Measurements from ENCODE around the gene NME1.
"Not testable (repeated sequence)": the region's sequence is repeated elsewhere in the genome, so short reads cannot be mapped to it uniquely, and the experiment has no call there.

The NME1 gene

GRCh38 chr17:51153210-51154072, at the start of gene NME1:
NME1 (plus strand) TSS chr17:51153559; CDS start chr17:51155655, 2,096 bp downstream.
- DNase-seq (ENCODE audit: low spot score), result peak; percentile 100

GRCh38 chr17:51107778-51108177, 45.6 kb upstream of the NME1 start:
- DNase-seq (ENCODE audit: low spot score), result no peak

GRCh38 chr17:51112303-51113222, 40.8 kb upstream of the NME1 start:
- DNase-seq (ENCODE audit: low spot score), result peak; percentile 20

GRCh38 chr17:51115179-51115578, 38.2 kb upstream of the NME1 start:
- DNase-seq (ENCODE audit: low spot score), result no peak

- DNase-seq (ENCODE audit: low spot score), result peak; percentile 12
These were observed 34.8 kb upstream of the NME1 start for GRCh38 chr17:51118330-51119195.

DNA sequence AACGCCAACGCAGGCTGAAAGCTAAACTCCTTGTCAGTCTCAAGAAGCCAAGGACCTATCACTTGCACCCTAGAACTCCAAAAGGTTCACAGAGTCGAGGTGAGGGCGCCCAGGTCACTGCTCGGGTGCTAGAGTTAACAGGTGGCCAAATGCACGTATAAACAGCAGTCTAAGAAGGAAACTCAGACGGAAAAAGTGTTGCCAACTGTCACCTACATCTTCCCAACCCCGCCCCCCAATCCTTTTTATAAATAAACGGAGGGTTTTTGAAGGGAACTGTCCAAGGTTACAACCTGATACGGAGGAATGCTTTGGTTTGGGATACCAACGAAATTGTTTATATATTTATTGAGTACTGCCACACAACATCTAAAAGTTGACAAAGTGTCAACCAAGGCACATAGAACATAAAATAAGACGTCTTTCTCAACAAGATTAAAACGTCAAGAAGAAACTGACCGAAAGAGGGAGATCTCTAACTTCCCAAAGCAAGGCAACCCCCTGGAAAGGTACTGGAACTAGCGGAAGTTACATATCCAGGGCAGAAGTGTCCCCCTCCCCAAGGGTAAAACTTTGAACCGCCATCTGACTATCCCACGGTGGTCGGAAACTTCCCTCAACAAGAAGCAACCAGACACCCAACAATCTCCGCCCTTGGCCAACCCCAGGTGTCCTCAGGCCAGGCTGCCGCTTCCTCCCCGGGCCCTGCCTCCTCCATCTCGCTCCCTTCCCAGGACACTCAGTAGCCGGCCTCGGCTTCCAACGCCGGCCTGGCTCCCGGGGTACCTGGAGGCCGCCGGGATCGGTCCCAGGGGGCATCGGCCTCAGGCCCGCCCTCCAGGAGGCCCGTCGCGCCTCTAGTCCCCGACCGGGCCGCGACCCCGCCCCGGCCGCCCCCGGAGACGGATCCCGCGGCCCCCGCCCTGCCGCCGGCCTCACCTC, 33.7 kb upstream of the NME1 start:
- DNase-seq (ENCODE audit: low spot score), result peak; percentile 36

DNA sequence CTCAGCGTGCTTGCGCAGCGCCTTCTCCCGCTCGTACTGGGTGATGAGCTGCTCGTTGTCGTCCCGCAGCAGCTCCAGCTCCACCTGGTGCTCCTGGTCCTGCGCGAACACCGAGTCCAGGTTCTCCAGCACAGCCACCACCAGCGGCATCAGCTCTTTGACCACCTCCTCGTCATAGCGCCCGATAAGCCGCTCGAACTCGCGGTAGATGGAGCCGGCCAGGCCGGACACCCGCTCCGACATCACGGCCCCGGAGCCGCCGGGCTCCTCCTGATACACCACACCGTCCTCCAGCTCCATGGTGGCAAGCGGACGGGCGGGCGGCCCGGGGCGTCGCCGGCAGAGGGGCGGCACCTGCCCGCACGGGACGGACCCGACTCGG, 33.0 kb upstream of the NME1 start:
- no peak for DNase-seq (ENCODE audit: low spot score)

DNA sequence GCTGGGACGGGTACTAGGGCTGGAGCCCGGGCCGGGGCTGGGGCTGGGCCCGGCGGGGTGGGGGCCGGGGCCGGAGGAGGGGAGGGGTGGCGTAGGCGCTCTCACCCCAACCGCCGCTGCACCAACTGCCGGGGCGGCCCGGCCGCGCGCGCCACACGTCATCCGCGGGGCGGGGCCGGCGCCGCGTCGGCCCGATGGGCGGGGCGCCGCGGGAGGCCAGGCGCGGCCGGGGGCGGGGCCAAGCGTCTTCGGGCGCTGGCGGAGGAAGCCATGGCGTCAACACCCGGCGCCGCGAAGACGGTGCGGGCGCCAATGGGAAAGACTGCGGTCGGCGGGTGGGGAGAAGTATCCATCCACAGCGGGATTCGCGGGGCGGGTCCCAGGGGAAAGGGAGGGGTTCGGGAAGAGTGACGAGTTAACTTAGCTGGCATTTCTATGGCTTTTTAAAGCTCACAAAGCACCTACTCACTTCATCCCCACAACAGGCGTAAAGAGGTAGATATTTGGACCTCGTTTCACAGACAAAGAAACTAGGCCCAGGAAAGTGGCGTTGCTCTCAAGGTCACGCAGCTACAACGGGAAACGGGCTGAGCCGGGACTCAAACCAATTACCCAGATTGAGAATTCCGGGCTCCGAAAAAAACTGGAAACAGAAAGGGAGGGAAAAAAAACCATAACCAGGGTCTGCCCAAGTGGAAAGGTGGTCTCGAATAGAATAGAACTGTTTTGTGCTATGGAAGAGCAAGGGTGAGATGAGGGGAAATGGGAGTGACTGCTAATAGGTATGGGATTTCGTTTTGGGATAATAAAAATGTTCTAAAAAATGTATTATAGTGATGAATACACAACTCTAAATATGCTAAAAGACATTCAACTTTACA, 32.4 kb upstream of the NME1 start, which contains the start of gene SPAG9:
SPAG9 (minus strand) TSS at position 130 of the 881 bp plus-strand sequence. CDS start 212 bp downstream, outside the sequence.
- peak; percentile 92 for DNase-seq (ENCODE audit: low spot score)

DNA sequence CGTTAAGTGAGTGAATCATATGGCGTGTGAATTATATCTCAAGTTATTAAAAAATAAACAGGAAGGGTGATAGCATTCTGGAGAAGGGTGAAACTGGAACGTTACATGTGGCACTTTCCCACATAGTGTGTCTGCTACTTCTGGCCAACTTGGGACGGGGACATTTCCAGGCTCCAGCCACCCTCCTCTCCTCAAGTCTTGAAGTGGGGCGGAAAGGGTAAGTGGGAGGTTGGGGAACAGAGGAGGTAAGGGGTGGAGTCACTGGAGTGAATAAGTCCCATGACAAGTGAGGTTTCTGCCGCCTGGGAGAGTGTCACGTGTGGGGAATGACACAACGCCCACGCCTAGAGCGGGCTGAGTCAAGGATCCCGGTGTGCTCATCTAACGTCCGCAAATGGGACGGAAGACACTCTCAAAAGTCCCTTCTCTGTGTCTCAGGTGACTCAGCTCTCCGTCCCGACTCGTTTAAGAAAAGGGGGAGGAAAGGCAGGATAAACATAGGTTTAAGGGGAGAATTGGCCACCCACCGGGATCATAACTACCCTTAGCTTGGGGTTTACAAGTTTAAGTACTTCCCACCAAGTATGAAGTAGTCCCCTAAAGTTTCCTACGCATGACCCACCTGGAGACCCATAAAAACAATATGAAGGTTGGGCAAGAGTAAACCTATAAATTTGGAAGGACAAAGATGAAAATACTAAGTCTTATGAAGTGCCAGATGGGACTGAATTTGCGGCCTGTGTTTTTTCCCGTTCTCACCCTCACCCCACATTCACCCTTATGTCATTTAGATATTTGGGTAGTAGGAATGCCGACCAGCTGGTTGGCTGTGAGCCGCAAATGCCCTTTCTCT, 31.5 kb upstream of the NME1 start:
- peak; percentile 76 for DNase-seq (ENCODE audit: low spot score)

- not testable (repeated sequence) for DNase-seq (ENCODE audit: low spot score)
These were observed 30.8 kb upstream of the NME1 start for GRCh38 chr17:51122473-51123115.

- no peak for DNase-seq (ENCODE audit: low spot score)
These were observed 28.5 kb upstream of the NME1 start for GRCh38 chr17:51124640-51125503.

- DNase-seq (ENCODE audit: low spot score), result no peak
These were observed 25.3 kb upstream of the NME1 start for GRCh38 chr17:51128076-51128475.

GRCh38 chr17:51132964-51133319, 20.4 kb upstream of the NME1 start:
- no peak for DNase-seq (ENCODE audit: low spot score)

DNA sequence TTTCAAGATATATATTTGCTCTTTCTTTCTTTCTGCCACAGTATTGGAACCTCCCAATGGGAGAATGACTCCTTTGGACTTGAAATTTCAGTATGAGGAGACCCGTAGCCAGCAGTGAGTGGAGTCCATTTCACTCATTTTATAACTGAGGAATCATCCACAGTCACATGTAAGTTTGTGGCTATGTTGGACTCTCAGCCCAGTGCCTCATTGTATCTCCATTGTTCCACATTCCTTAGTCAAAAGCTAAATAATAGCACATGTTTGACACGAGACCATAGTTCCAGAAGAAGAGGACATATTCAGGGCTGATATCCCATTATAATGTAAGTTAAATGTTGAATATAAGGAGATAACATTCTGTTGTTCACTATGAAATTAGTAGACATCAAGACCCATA, 20.0 kb upstream of the NME1 start:
- no peak for DNase-seq (ENCODE audit: low spot score)

DNA sequence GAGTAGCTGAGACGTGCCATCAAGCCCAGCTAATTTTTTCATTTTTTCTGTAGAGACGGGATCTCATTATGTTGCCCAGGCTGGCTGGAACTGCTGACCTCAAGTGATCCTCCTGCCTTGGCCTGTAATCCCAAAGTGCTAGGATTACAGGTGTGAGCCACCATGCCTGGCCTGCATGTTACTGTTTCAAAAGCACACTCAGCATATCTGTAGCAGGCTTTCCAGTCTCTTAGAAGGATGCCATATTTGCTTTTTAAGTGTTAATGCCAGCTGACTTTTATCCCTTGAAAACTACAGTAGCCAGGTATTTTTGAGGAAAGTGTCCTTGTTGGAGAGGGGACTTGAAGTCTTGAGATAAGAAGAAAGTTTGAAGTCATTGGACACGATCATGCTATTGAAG, 17.4 kb upstream of the NME1 start:
- DNase-seq (ENCODE audit: low spot score), result no peak

- no peak for DNase-seq (ENCODE audit: low spot score)
These were observed 10.8 kb upstream of the NME1 start for GRCh38 chr17:51142597-51142996.
